SK-N-SH (cell line): ENCODE measurements around the gene TMEM161A. TPM values are rescaled to one million over a fixed set of nuclear protein-coding genes. Genes with fewer than 3 reads are reported as not detected.

Experiments
- CTCF ChIA-PET: fragments of 300-600, 350-600 bp; formaldehyde crosslinking; extraction: SDS; loops from one replicate; lab custom pipeline; 2021; lab: Yijun Ruan, JAX
- POLR2A ChIA-PET: fragments of 350-600 bp; sonication (Branson Sonifier 250); formaldehyde crosslinking; extraction: SDS; loops from one replicate; lab custom pipeline; 2020; ENCODE audit warnings: antibody characterized with exemption, inconsistent platforms; lab: Yijun Ruan, JAX
- DNase-seq: peaks from one replicate; pipeline ENCODE4 v3.0.0; 2012
- H2AFZ ChIP-seq: fragments of 200-600 bp; sonication (generic); 2 replicates; pipeline ENCODE4 v1.8.1; 2016; ENCODE audit warnings: antibody characterized with exemption, mild to moderate bottlenecking, low read depth
- H3F3A ChIP-seq: fragments of 200-600 bp; sonication (generic); replicated peaks from 2 replicates; pipeline ENCODE3; 2016; ENCODE audit warnings: antibody characterized with exemption, mild to moderate bottlenecking; ENCODE audit not compliant: insufficient read depth
- H3K27ac ChIP-seq, 2 experiments: fragments of 200-500 bp in 1 of 2; fragments of 200-600 bp in 1 of 2; sonication (Bioruptor generic) in 1 of 2; sonication (generic), shearing (Covaris generic) in 1 of 2; 2 replicates each; pipeline versions ENCODE4 v1.5.1 to v1.6.1; 2014 to 2016; ENCODE audit warnings: low read depth in 2 of 2, inconsistent platforms in 1 of 2, low read length in 1 of 2, mild to moderate bottlenecking in 1 of 2, mixed read lengths in 1 of 2
- H3K27me3 ChIP-seq: fragments of 200-600 bp; sonication (generic), shearing (Covaris generic); 2 replicates; pipeline ENCODE4 v1.6.1; 2016; ENCODE audit warnings: mixed run types; ENCODE audit not compliant: insufficient read depth
- H3K36me3 ChIP-seq, 2 experiments: fragments of 200-500 bp in 1 of 2; fragments of 200-600 bp in 1 of 2; sonication (Bioruptor generic) in 1 of 2; sonication (generic) in 1 of 2; replicated peaks in 1 of 2; 2 replicates each; pipeline versions ENCODE3 to v1.5.1; 2014 to 2016; ENCODE audit warnings: low read length in 1 of 2, mild to moderate bottlenecking in 1 of 2; ENCODE audit not compliant: insufficient read depth in 2 of 2, control insufficient read depth in 1 of 2
- H3K4me1 ChIP-seq, 2 experiments: fragments of 200-500 bp in 1 of 2; fragments of 200-600 bp in 1 of 2; sonication (Bioruptor generic) in 1 of 2; sonication (generic), shearing (Covaris generic) in 1 of 2; 2 replicates each; pipeline versions ENCODE4 v1.5.1 to v1.6.1; 2014 to 2016; ENCODE audit warnings: low read depth in 1 of 2, low read length in 1 of 2, mixed run types in 1 of 2; ENCODE audit not compliant: insufficient read depth in 2 of 2, control insufficient read depth in 1 of 2
- H3K4me2 ChIP-seq: fragments of 200-600 bp; sonication (generic), shearing (Covaris generic); 2 replicates; pipeline ENCODE4 v1.6.1; 2017; ENCODE audit warnings: mixed run types
- H3K4me3 ChIP-seq, 2 experiments: fragments of 200-500 bp in 1 of 2; fragments of 200-600 bp in 1 of 2; sonication (Bioruptor generic) in 1 of 2; sonication (generic), shearing (Covaris generic) in 1 of 2; 2 replicates each; pipeline versions ENCODE4 v1.5.1 to v1.8.1; 2014 to 2016; ENCODE audit warnings: low read depth in 2 of 2, inconsistent platforms in 1 of 2, low read length in 1 of 2, mild to moderate bottlenecking in 1 of 2, mixed read lengths in 1 of 2, moderate library complexity in 1 of 2
- H3K79me2 ChIP-seq: fragments of 200-600 bp; sonication (generic); 2 replicates; pipeline ENCODE4 v1.8.1; 2017; ENCODE audit warnings: mild to moderate bottlenecking; ENCODE audit not compliant: insufficient read depth
- H3K9ac ChIP-seq: fragments of 200-600 bp; sonication (generic); 2 replicates; pipeline ENCODE4 v1.6.1; 2017; ENCODE audit warnings: mixed run types
- H3K9me2 ChIP-seq: fragments of 200-600 bp; sonication (generic); 2 replicates; pipeline ENCODE4 v1.6.1; 2017; ENCODE audit warnings: mixed run types
- H3K9me3 ChIP-seq: fragments of 200-600 bp; sonication (generic); 2 replicates; pipeline ENCODE4 v1.6.1; 2017; ENCODE audit warnings: mixed run types, mild to moderate bottlenecking, moderate library complexity
- H4K20me1 ChIP-seq: fragments of 200-600 bp; sonication (generic); 2 replicates; pipeline ENCODE4 v1.6.1; 2017; ENCODE audit warnings: mild to moderate bottlenecking, mixed run types; ENCODE audit not compliant: insufficient read depth
- GABPA ChIP-seq: IDR thresholded peaks from 2 replicates; pipeline ENCODE4 v1.4.0; 2012; ENCODE audit warnings: low read depth, mild to moderate bottlenecking
- JUND ChIP-seq: IDR thresholded peaks from 2 replicates; pipeline ENCODE4 v1.4.0; 2012
- NFIC ChIP-seq: IDR thresholded peaks from 2 replicates; pipeline ENCODE4 v1.4.0; 2012; ENCODE audit warnings: borderline replicate concordance
- NRF1 ChIP-seq: IDR thresholded peaks from 2 replicates; pipeline ENCODE4 v1.6.1; 2012; ENCODE audit warnings: low read depth, mild to moderate bottlenecking, low read length
- POLR2AphosphoS5 ChIP-seq: IDR thresholded peaks from 2 replicates; pipeline ENCODE4 v1.6.1; 2012; ENCODE audit warnings: low read depth, low read length
- RAD21 ChIP-seq: IDR thresholded peaks from 2 replicates; pipeline ENCODE4 v1.6.1; 2012; ENCODE audit warnings: mild to moderate bottlenecking, low read length
- RFX5 ChIP-seq: IDR thresholded peaks from 2 replicates; pipeline ENCODE4 v1.6.1; 2012; ENCODE audit warnings: mild to moderate bottlenecking, improper control_type of control experiment, low read length
- SIN3A ChIP-seq: IDR thresholded peaks from 2 replicates; pipeline ENCODE4 v1.6.1; 2012; ENCODE audit warnings: low read depth, mild to moderate bottlenecking, low read length, moderate library complexity, borderline replicate concordance
- SMC3 ChIP-seq: IDR thresholded peaks from 2 replicates; pipeline ENCODE4 v1.6.1; 2012; ENCODE audit warnings: low read depth, low read length, improper control_type of control experiment
- TEAD4 ChIP-seq: IDR thresholded peaks from 2 replicates; pipeline ENCODE4 v1.4.0; 2012; ENCODE audit warnings: mild to moderate bottlenecking, borderline replicate concordance; ENCODE audit not compliant: insufficient read depth
- YY1 ChIP-seq: IDR thresholded peaks from 2 replicates; pipeline ENCODE4 v1.4.0; 2012; ENCODE audit warnings: low read depth, mild to moderate bottlenecking
- WGBS: methylation state at CpG from one replicate; pipeline ENCODE4 v1.1.6; 2017; ENCODE audit warnings: low lambda C conversion rate; 5-methylcytosine and 5-hydroxymethylcytosine counted together
- polyA plus RNA-seq, 3 experiments: library from polyadenylated mRNA; depleted of rRNA; stranded (reverse); fragments of >200 nt; gene quantifications; 2 replicates each; pipeline ENCODE4 v1.2.3, GENCODE V29; 2012
- TF ChIP-seq, protein P1 (sequence below): fragments of 150-350 bp; IDR thresholded peaks from 2 replicates; pipeline ENCODE4 v1.6.1; 2017; ENCODE audit warnings: antibody characterized with exemption, low read length, low read depth, borderline replicate concordance
- TF ChIP-seq, protein P2 (sequence below): IDR thresholded peaks from 2 replicates; pipeline ENCODE4 v1.4.0; 2012; ENCODE audit warnings: low read depth
- TF ChIP-seq, protein P3 (sequence below): fragments of 200-600 bp; sonication (generic); IDR thresholded peaks from 2 replicates; pipeline ENCODE4 v1.6.1; 2017; ENCODE audit warnings: antibody characterized with exemption, mild to moderate bottlenecking, moderate library complexity
- TF ChIP-seq, protein P4 (sequence below): IDR thresholded peaks from 2 replicates; pipeline ENCODE4 v1.4.0; 2012; ENCODE audit warnings: low read depth, borderline replicate concordance
- TF ChIP-seq, protein P5 (sequence below): IDR thresholded peaks from 2 replicates; pipeline ENCODE4 v1.6.1; 2012; ENCODE audit warnings: mild to moderate bottlenecking, low read depth, low read length, moderate library complexity
- TF ChIP-seq, protein P6 (sequence below): IDR thresholded peaks from 2 replicates; pipeline ENCODE4 v1.4.0; 2012; ENCODE audit warnings: low read depth, borderline replicate concordance

Gene TMEM161A
- polyA plus RNA-seq, 1 of the 3 experiments (the other 2 are of a cell fraction), result 39.3 TPM

DNA sequence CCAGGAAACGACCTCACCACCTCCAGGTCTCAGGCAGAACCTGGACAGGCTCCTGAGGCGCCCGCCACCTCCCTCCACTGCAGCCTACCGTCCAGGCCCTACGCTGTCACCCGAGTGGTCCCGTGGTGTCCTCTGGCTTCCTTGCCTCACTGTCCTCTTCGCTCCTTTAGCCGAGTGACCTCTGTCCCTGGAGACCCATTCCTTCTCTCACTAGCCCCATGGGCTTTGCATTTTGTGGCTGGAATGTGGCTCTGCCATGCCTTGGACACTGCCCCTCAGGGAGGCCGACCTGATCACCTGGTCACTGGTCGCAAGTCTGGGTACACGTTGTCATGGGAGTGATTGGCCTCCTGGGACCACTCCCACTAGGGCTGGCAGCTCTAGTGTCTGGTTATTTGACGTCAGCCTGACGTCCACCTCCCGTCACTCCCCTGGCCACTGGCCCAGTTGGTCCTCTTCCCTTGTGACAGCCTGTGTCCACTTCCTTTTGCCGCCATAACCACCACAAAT, 56.6 kb downstream of the TMEM161A start:
- Histone ChIP-seq H3K4me2 (no peak overlapping the region), H3K27me3 (no peaks in the 10 kb centered on the region), H3K27ac (no peak overlapping the region), H3K9me3 (no peaks in the 10 kb centered on the region), H3K9me2 (no peaks in the 10 kb centered on the region), H3K79me2 (no peaks in the 10 kb centered on the region), H3K4me3 (no peak overlapping the region), H3K36me3 (no peaks in the 10 kb centered on the region), H3K4me1 (no peaks in the 10 kb centered on the region; a peak in 1 of 4 replicates), H4K20me1 (no peaks in the 10 kb centered on the region), H3K9ac (no peak overlapping the region), H3F3A (no peaks in the 10 kb centered on the region), H2AFZ (no peak overlapping the region)
- 88% methylated on average over 14 of the region's 16 CpGs for WGBS
- no peak for DNase-seq
- TF ChIP-seq, protein P1, sequence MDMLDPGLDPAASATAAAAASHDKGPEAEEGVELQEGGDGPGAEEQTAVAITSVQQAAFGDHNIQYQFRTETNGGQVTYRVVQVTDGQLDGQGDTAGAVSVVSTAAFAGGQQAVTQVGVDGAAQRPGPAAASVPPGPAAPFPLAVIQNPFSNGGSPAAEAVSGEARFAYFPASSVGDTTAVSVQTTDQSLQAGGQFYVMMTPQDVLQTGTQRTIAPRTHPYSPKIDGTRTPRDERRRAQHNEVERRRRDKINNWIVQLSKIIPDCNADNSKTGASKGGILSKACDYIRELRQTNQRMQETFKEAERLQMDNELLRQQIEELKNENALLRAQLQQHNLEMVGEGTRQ, result no peak
- TF ChIP-seq, protein P2, sequence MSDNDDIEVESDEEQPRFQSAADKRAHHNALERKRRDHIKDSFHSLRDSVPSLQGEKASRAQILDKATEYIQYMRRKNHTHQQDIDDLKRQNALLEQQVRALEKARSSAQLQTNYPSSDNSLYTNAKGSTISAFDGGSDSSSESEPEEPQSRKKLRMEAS, result no peak
- TF ChIP-seq NFIC (no peak), TEAD4 (no peak), SIN3A (no peak), YY1 (no peak)
- POLR2A ChIA-PET, result no interaction called here
- CTCF ChIA-PET, result no interaction called here

DNA sequence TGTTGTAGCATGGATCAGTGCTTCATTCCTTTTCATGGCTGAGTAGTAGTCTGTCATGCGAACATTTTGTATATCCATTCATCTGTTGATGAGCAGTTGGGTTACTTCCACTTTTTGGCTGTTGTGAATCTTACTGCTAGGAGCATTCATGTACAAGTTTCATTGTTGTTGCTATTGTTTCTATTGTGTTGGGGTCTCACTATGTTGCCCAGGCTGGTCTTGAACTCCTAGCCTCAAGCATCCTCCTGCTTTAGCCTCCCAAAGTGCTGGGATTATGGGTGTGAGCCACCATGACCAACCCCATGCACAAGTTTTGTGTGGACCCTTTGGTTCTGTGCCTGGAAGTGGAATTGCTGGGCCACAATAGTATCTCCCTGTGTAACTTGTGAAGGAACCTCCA, 58.7 kb downstream of the TMEM161A start:
- CTCF ChIA-PET, result no interaction called here
- no peaks in the 10 kb centered on the region for H3K79me2 ChIP-seq
- no peaks in the 10 kb centered on the region for H3K9me3 ChIP-seq
- no peaks in the 10 kb centered on the region for H3K9me2 ChIP-seq
- no peak for DNase-seq
- H3K4me3 ChIP-seq, result no peak overlapping the region
- H4K20me1 ChIP-seq, result no peaks in the 10 kb centered on the region
- H3K9ac ChIP-seq, result no peak overlapping the region
- H3K36me3 ChIP-seq, result no peaks in the 10 kb centered on the region
- POLR2A ChIA-PET, result no interaction called here
- H3K4me1 ChIP-seq, result peaks cover 0 to under 1% of the 10 kb centered on the region in 2 experiments; a peak in 1 of 4 replicates
- no peaks in the 10 kb centered on the region for H3F3A ChIP-seq
- H2AFZ ChIP-seq, result no peak overlapping the region
- H3K4me2 ChIP-seq, result no peak overlapping the region
- H3K27me3 ChIP-seq, result no peaks in the 10 kb centered on the region
- no peak overlapping the region for H3K27ac ChIP-seq
- WGBS, result 94% methylated on average over 1 of the region's 1 CpG
- TF ChIP-seq, protein P3, sequence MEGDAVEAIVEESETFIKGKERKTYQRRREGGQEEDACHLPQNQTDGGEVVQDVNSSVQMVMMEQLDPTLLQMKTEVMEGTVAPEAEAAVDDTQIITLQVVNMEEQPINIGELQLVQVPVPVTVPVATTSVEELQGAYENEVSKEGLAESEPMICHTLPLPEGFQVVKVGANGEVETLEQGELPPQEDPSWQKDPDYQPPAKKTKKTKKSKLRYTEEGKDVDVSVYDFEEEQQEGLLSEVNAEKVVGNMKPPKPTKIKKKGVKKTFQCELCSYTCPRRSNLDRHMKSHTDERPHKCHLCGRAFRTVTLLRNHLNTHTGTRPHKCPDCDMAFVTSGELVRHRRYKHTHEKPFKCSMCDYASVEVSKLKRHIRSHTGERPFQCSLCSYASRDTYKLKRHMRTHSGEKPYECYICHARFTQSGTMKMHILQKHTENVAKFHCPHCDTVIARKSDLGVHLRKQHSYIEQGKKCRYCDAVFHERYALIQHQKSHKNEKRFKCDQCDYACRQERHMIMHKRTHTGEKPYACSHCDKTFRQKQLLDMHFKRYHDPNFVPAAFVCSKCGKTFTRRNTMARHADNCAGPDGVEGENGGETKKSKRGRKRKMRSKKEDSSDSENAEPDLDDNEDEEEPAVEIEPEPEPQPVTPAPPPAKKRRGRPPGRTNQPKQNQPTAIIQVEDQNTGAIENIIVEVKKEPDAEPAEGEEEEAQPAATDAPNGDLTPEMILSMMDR, result no peak
- TF ChIP-seq SMC3 (no peak), NRF1 (no peak), GABPA (no peak), JUND (no peak), RFX5 (no peak), POLR2AphosphoS5 (no peak), RAD21 (no peak)
- TF ChIP-seq, protein P4, sequence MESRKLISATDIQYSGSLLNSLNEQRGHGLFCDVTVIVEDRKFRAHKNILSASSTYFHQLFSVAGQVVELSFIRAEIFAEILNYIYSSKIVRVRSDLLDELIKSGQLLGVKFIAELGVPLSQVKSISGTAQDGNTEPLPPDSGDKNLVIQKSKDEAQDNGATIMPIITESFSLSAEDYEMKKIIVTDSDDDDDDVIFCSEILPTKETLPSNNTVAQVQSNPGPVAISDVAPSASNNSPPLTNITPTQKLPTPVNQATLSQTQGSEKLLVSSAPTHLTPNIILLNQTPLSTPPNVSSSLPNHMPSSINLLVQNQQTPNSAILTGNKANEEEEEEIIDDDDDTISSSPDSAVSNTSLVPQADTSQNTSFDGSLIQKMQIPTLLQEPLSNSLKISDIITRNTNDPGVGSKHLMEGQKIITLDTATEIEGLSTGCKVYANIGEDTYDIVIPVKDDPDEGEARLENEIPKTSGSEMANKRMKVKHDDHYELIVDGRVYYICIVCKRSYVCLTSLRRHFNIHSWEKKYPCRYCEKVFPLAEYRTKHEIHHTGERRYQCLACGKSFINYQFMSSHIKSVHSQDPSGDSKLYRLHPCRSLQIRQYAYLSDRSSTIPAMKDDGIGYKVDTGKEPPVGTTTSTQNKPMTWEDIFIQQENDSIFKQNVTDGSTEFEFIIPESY, result no peak
- TF ChIP-seq, protein P5, sequence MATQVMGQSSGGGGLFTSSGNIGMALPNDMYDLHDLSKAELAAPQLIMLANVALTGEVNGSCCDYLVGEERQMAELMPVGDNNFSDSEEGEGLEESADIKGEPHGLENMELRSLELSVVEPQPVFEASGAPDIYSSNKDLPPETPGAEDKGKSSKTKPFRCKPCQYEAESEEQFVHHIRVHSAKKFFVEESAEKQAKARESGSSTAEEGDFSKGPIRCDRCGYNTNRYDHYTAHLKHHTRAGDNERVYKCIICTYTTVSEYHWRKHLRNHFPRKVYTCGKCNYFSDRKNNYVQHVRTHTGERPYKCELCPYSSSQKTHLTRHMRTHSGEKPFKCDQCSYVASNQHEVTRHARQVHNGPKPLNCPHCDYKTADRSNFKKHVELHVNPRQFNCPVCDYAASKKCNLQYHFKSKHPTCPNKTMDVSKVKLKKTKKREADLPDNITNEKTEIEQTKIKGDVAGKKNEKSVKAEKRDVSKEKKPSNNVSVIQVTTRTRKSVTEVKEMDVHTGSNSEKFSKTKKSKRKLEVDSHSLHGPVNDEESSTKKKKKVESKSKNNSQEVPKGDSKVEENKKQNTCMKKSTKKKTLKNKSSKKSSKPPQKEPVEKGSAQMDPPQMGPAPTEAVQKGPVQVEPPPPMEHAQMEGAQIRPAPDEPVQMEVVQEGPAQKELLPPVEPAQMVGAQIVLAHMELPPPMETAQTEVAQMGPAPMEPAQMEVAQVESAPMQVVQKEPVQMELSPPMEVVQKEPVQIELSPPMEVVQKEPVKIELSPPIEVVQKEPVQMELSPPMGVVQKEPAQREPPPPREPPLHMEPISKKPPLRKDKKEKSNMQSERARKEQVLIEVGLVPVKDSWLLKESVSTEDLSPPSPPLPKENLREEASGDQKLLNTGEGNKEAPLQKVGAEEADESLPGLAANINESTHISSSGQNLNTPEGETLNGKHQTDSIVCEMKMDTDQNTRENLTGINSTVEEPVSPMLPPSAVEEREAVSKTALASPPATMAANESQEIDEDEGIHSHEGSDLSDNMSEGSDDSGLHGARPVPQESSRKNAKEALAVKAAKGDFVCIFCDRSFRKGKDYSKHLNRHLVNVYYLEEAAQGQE, result no peak
- TF ChIP-seq, protein P1, result no peak
- TF ChIP-seq, protein P2, result no peak
- TF ChIP-seq, protein P6, sequence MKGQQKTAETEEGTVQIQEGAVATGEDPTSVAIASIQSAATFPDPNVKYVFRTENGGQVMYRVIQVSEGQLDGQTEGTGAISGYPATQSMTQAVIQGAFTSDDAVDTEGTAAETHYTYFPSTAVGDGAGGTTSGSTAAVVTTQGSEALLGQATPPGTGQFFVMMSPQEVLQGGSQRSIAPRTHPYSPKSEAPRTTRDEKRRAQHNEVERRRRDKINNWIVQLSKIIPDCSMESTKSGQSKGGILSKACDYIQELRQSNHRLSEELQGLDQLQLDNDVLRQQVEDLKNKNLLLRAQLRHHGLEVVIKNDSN, result no peak
